H1 (cell line): Measurements from ENCODE around the gene PRDM5. TPM values are rescaled to one million over a fixed set of nuclear protein-coding genes. Genes with fewer than 3 reads are reported as not detected.

Experiments used
- CTCF ChIA-PET: fragments of 300-600 bp; sonication (Branson Sonifier 250); formaldehyde crosslinking; loops from one replicate; lab custom pipeline; 2021; ENCODE audit not compliant: partially characterized antibody; lab: Charles Lee
- POLR2A ChIA-PET: fragments of 300-600 bp; sonication (Branson Sonifier 250); formaldehyde crosslinking; loops from one replicate; lab custom pipeline; 2021; ENCODE audit warnings: inconsistent platforms; ENCODE audit not compliant: partially characterized antibody; lab: Charles Lee
- DNase-seq, 2 experiments: peaks; one replicate each; pipeline versions ENCODE4 v3.0.0 to v3.0.0-alpha.2; 2010 to 2022; ENCODE audit warnings: low spot score in 2 of 2, low read depth in 1 of 2, mixed read lengths in 1 of 2
- FAIRE-seq: peaks from 2 replicates; lab custom pipeline; 2011; peaks lifted over from hg19 to GRCh38; lab: Jason Lieb, UNC
- H2AFZ ChIP-seq: 2 replicates; pipeline ENCODE4 v1.8.1; 2012; ENCODE audit warnings: low read length, inconsistent platforms
- H2AK5ac ChIP-seq: 2 replicates; pipeline ENCODE4 v1.6.1; 2013; ENCODE audit warnings: low read depth, low read length
- H2BK120ac ChIP-seq: replicated peaks from 2 replicates; pipeline ENCODE3; 2013; ENCODE audit warnings: low read depth, low read length, inconsistent platforms
- H2BK12ac ChIP-seq: 2 replicates; pipeline ENCODE4 v1.6.1; 2013; ENCODE audit warnings: low read depth, low read length
- H2BK15ac ChIP-seq: 2 replicates; pipeline ENCODE4 v1.6.1; 2013; ENCODE audit warnings: low read length
- H2BK20ac ChIP-seq: 2 replicates; pipeline ENCODE4 v1.6.1; 2013; ENCODE audit warnings: low read length
- H2BK5ac ChIP-seq: 2 replicates; pipeline ENCODE4 v1.6.1; 2013; ENCODE audit warnings: low read depth, low read length
- H3K14ac ChIP-seq: 2 replicates; pipeline ENCODE4 v1.6.1; 2013; ENCODE audit warnings: inconsistent platforms; ENCODE audit not compliant: insufficient read length
- H3K18ac ChIP-seq: 2 replicates; pipeline ENCODE4 v1.6.1; 2013; ENCODE audit warnings: low read length; ENCODE audit errors: extremely low read depth
- H3K23ac ChIP-seq: 2 replicates; pipeline ENCODE4 v1.6.1; 2013; ENCODE audit warnings: inconsistent platforms; ENCODE audit not compliant: insufficient read length
- H3K23me2 ChIP-seq: 2 replicates; pipeline ENCODE4 v1.6.1; 2013; ENCODE audit warnings: low read depth, low read length
- H3K27ac ChIP-seq: 2 replicates; pipeline ENCODE4 v1.6.1; 2011; ENCODE audit warnings: low read depth, low read length, inconsistent platforms
- H3K27me3 ChIP-seq, 4 experiments: replicated peaks in 1 of 4; 1 replicate in 1 of 4; 2 replicates in 3 of 4; pipeline versions ENCODE4 v1.6.1 to v1.8.1; 2011 to 2013; ENCODE audit warnings: low read length in 3 of 4, mild to moderate bottlenecking in 3 of 4, inconsistent platforms in 2 of 4, mixed read lengths in 2 of 4, moderate library complexity in 1 of 4; ENCODE audit not compliant: control insufficient read depth in 3 of 4, insufficient read depth in 3 of 4; ENCODE audit errors: extremely low read depth in 1 of 4
- H3K36me3 ChIP-seq, 4 experiments: 2 replicates each; pipeline versions ENCODE4 v1.6.1 to v1.8.1; 2011 to 2013; ENCODE audit warnings: mild to moderate bottlenecking in 4 of 4, low read length in 3 of 4, moderate library complexity in 2 of 4, control low read depth in 1 of 4, inconsistent platforms in 1 of 4; ENCODE audit not compliant: insufficient read depth in 4 of 4, control insufficient read depth in 2 of 4
- H3K4ac ChIP-seq: replicated peaks from 2 replicates; pipeline ENCODE3; 2013; ENCODE audit warnings: low read length, low read depth, mixed read lengths, inconsistent platforms; ENCODE audit not compliant: insufficient read length
- H3K4me1 ChIP-seq, 4 experiments: replicated peaks in 1 of 4; 1 replicate in 1 of 4; 2 replicates in 3 of 4; pipeline versions ENCODE4 v1.6.1 to v1.8.1; 2011 to 2013; ENCODE audit warnings: low read length in 3 of 4, inconsistent platforms in 2 of 4, mixed read lengths in 1 of 4; ENCODE audit not compliant: insufficient read depth in 4 of 4, control insufficient read depth in 3 of 4
- H3K4me2 ChIP-seq, 2 experiments: 2 replicates each; pipeline versions ENCODE4 v1.6.1 to v1.8.1; 2011 to 2013; ENCODE audit warnings: low read depth in 2 of 2, low read length in 2 of 2, control low read depth in 1 of 2, inconsistent platforms in 1 of 2, mild to moderate bottlenecking in 1 of 2; ENCODE audit not compliant: insufficient read depth in 1 of 2
- H3K4me3 ChIP-seq, 4 experiments: fragments of 200-600, 300-600 bp in 1 of 4; sonication (generic), shearing (Covaris generic), sonication (Bioruptor Twin) in 1 of 4; 2 replicates each; pipeline versions ENCODE4 v1.5.1 to v1.8.1; 2011 to 2016; ENCODE audit warnings: low read length in 4 of 4, low read depth in 3 of 4, control low read depth in 2 of 4, inconsistent platforms in 2 of 4, mild to moderate bottlenecking in 2 of 4, mixed read lengths in 1 of 4, moderate library complexity in 1 of 4; ENCODE audit not compliant: insufficient read depth in 2 of 4; ENCODE audit errors: extremely low read depth in 1 of 4
- H3K56ac ChIP-seq: replicated peaks from 2 replicates; pipeline ENCODE3; 2013; ENCODE audit warnings: low read depth, mild to moderate bottlenecking, mixed read lengths, low read length, inconsistent platforms; ENCODE audit not compliant: insufficient read length
- H3K79me1 ChIP-seq: 2 replicates; pipeline ENCODE4 v1.6.1; 2013; ENCODE audit warnings: low read depth, low read length, control low read depth
- H3K79me2 ChIP-seq, 2 experiments: 2 replicates each; pipeline versions ENCODE4 v1.6.1 to v1.8.1; 2012 to 2013; ENCODE audit warnings: low read length in 2 of 2, mild to moderate bottlenecking in 2 of 2, inconsistent platforms in 1 of 2; ENCODE audit not compliant: insufficient read depth in 2 of 2, control insufficient read depth in 1 of 2
- H3K9ac ChIP-seq, 4 experiments: replicated peaks in 1 of 4; 1 replicate in 1 of 4; 2 replicates in 3 of 4; pipeline versions ENCODE4 v1.6.1 to v1.8.1; 2011 to 2013; ENCODE audit warnings: low read depth in 3 of 4, low read length in 3 of 4, control low read depth in 2 of 4, mild to moderate bottlenecking in 2 of 4, moderate library complexity in 2 of 4, inconsistent platforms in 1 of 4; ENCODE audit errors: extremely low read depth in 1 of 4
- H3K9me3 ChIP-seq, 2 experiments: 2 replicates each; pipeline versions ENCODE4 v1.6.1 to v1.8.1; 2012 to 2013; ENCODE audit warnings: mild to moderate bottlenecking in 2 of 2, moderate library complexity in 2 of 2, control low read depth in 1 of 2, inconsistent platforms in 1 of 2, low read depth in 1 of 2, low read length in 1 of 2, mixed read lengths in 1 of 2; ENCODE audit not compliant: insufficient read depth in 2 of 2
- H4K20me1 ChIP-seq, 2 experiments: replicated peaks in 1 of 2; 2 replicates each; pipeline versions ENCODE3 to v1.8.1; 2011 to 2013; ENCODE audit warnings: inconsistent platforms in 2 of 2, low read length in 2 of 2, mild to moderate bottlenecking in 1 of 2; ENCODE audit not compliant: insufficient read depth in 2 of 2, control insufficient read depth in 1 of 2
- H4K5ac ChIP-seq: 2 replicates; pipeline ENCODE4 v1.6.1; 2013; ENCODE audit warnings: low read length, low read depth, mixed read lengths, inconsistent platforms; ENCODE audit not compliant: insufficient read length
- H4K8ac ChIP-seq: 2 replicates; pipeline ENCODE4 v1.8.0; 2013; ENCODE audit warnings: mild to moderate bottlenecking, moderate library complexity, low read length, inconsistent platforms; ENCODE audit not compliant: insufficient read depth; ENCODE audit errors: extremely low read depth
- H4K91ac ChIP-seq: replicated peaks from 2 replicates; pipeline ENCODE3; 2013; ENCODE audit warnings: low read length, mixed read lengths, inconsistent platforms; ENCODE audit not compliant: insufficient read length
- CHD1 ChIP-seq: IDR thresholded peaks from 2 replicates; pipeline ENCODE4 v1.6.1; 2012; ENCODE audit warnings: low read depth, low read length, improper control_type of control experiment
- EGR1 ChIP-seq: IDR thresholded peaks from 2 replicates; pipeline ENCODE4 v1.6.1; 2011; ENCODE audit warnings: low read depth, low read length, borderline replicate concordance
- EP300 ChIP-seq, 2 experiments: IDR thresholded peaks; 1 replicate in 1 of 2; 2 replicates in 1 of 2; pipeline ENCODE4 v1.6.1; 2011 to 2012; ENCODE audit warnings: low read depth in 2 of 2, low read length in 2 of 2, mild to moderate bottlenecking in 2 of 2, borderline replicate concordance in 1 of 2, inconsistent platforms in 1 of 2, moderate library complexity in 1 of 2
- FOSL1 ChIP-seq: IDR thresholded peaks from 2 replicates; pipeline ENCODE4 v1.6.1; 2011; ENCODE audit warnings: mild to moderate bottlenecking, low read depth, low read length, moderate library complexity; ENCODE audit not compliant: insufficient read depth
- JUN ChIP-seq: IDR thresholded peaks from 2 replicates; pipeline ENCODE4 v1.6.1; 2011; ENCODE audit warnings: low read depth, mild to moderate bottlenecking, improper control_type of control experiment, low read length
- KDM4A ChIP-seq: IDR thresholded peaks from one replicate; pipeline ENCODE4 v1.7.1; 2012; ENCODE audit warnings: low read depth, mild to moderate bottlenecking, moderate library complexity, low read length, inconsistent platforms; ENCODE audit not compliant: severe bottlenecking
- MAFK ChIP-seq: IDR thresholded peaks from 2 replicates; pipeline ENCODE4 v1.6.1; 2012; ENCODE audit warnings: low read depth, mild to moderate bottlenecking, improper control_type of control experiment, low read length
- POLR2A ChIP-seq, 2 experiments: IDR thresholded peaks; 1 replicate in 1 of 2; 2 replicates in 1 of 2; pipeline ENCODE4 v1.6.1; 2011; ENCODE audit warnings: low read depth in 2 of 2, low read length in 2 of 2, mild to moderate bottlenecking in 2 of 2; ENCODE audit errors: control extremely low read depth in 1 of 2
- RAD21 ChIP-seq, 2 experiments: IDR thresholded peaks in 1 of 2; conservative IDR thresholded peaks in 1 of 2; 2 replicates each; pipeline ENCODE4 v1.6.1; 2011; ENCODE audit warnings: low read depth in 2 of 2, low read length in 2 of 2, improper control_type of control experiment in 1 of 2, inconsistent platforms in 1 of 2, mild to moderate bottlenecking in 1 of 2, moderate library complexity in 1 of 2
- RFX5 ChIP-seq: IDR thresholded peaks from 2 replicates; pipeline ENCODE4 v1.6.1; 2011; ENCODE audit warnings: low read depth, low read length, improper control_type of control experiment, borderline replicate concordance
- TAF1 ChIP-seq: IDR thresholded peaks from 2 replicates; pipeline ENCODE4 v1.6.1; 2011; ENCODE audit warnings: mild to moderate bottlenecking, low read depth, low read length
- TCF12 ChIP-seq: IDR thresholded peaks from 2 replicates; pipeline ENCODE4 v1.6.1; 2011; ENCODE audit warnings: low read depth, mild to moderate bottlenecking, low read length
- YY1 ChIP-seq: IDR thresholded peaks from 2 replicates; pipeline ENCODE4 v1.6.1; 2011; ENCODE audit warnings: low read depth, mild to moderate bottlenecking, low read length
- polyA plus RNA-seq, 7 experiments: library from polyadenylated mRNA; depleted of rRNA in 3 of 7; stranded (reverse) in 5 of 7; unstranded in 2 of 7; fragments of >200 nt in 5 of 7; fragments of 200-250 nt in 2 of 7; gene quantifications; 1 replicate in 5 of 7; 2 replicates in 1 of 7; 4 replicates in 1 of 7; pipeline versions ENCODE4 v1.2.1 to v1.2.3, GENCODE V29; 2011 to 2013; ENCODE audit warnings: missing spikeins in 2 of 7, mixed read lengths in 2 of 7
- total RNA-seq: library from RNA; stranded (reverse); fragmentation: NEBNext Ultra II Directional; extraction: Animal tissue kit (Norgen Biotek cat#: 25700); gene quantifications from 2 replicates; pipeline ENCODE4 v1.2.1, GENCODE V29; 2021

PRDM5 gene
- total and polyA plus RNA-seq, 2 of the 8 experiments (the other 6 are each of a cell fraction or from before 2014, with no cell fraction given) = 8.2 to 23.4 TPM

DNA sequence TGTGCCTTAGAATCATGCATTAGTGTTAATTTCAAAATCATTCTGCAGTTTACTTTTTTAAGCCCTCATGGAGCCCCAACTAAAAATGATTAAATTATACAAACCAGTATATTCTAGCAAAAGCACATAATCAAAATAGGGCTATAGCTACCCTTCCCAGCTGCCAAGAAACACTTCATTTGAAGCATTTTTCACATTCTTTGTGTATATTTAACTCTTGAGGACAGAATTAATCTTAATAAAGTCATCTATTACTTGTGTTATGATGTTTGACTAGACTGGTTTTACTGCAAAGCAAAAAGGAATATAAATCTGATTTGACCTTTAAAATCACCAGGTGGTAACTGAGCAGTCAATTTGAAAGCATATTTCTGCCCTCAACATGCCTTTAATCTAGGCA, 145.1 kb downstream of the PRDM5 start:
- H3K9me3 ChIP-seq = no peaks in the 10 kb centered on the region
- no peak overlapping the region for H4K8ac ChIP-seq
- H3K23me2 ChIP-seq = no peaks in the 10 kb centered on the region
- H3K18ac ChIP-seq = no peak overlapping the region
- H4K91ac ChIP-seq = no peak overlapping the region
- H2BK120ac ChIP-seq = no peak overlapping the region
- H3K79me2 ChIP-seq = no peaks in the 10 kb centered on the region
- H3K36me3 ChIP-seq = no peaks in the 10 kb centered on the region
- no peaks in the 10 kb centered on the region for H4K20me1 ChIP-seq
- no peak overlapping the region for H3K14ac ChIP-seq
- H3K4me2 ChIP-seq = no peak overlapping the region
- no peak for FAIRE-seq
- no peak overlapping the region for H3K4ac ChIP-seq
- H2BK15ac ChIP-seq = no peak overlapping the region
- H3K4me1 ChIP-seq = no peaks in the 10 kb centered on the region
- no peak overlapping the region for H2BK20ac ChIP-seq
- no peak overlapping the region for H3K27ac ChIP-seq
- CTCF ChIA-PET = no interaction called here
- DNase-seq = no peak
- no peak overlapping the region for H2BK5ac ChIP-seq
- H3K56ac ChIP-seq = no peak overlapping the region
- H3K79me1 ChIP-seq = no peaks in the 10 kb centered on the region
- POLR2A ChIA-PET = no interaction called here
- no peak overlapping the region for H3K9ac ChIP-seq
- H2AFZ ChIP-seq = no peak overlapping the region
- no peak overlapping the region for H2BK12ac ChIP-seq
- H4K5ac ChIP-seq = no peak overlapping the region
- no peak overlapping the region for H2AK5ac ChIP-seq
- H3K27me3 ChIP-seq = no peaks in the 10 kb centered on the region
- H3K4me3 ChIP-seq = no peak overlapping the region
- H3K23ac ChIP-seq = no peak overlapping the region
- no peak for TF ChIP-seq EP300 (IDR thresholded peaks at IDR 0.05; ENCODE audit: borderline replicate concordance in 1 of 2, low read depth in 2 of 2, low read length in 2 of 2)
- TF ChIP-seq TCF12 = no peak
- TF ChIP-seq MAFK = no peak
- no peak for TF ChIP-seq JUN
- TF ChIP-seq EGR1 = no peak
- TF ChIP-seq POLR2A (IDR thresholded peaks at IDR 0.05; ENCODE audit: control extremely low read depth in 1 of 2, low read depth in 2 of 2, low read length in 2 of 2) = no peak
- TF ChIP-seq CHD1 = no peak
- no peak for TF ChIP-seq RFX5
- TF ChIP-seq TAF1 = no peak
- no peak for TF ChIP-seq FOSL1
- no peak for TF ChIP-seq RAD21 (IDR thresholded peaks at IDR 0.05 in 1 of 2, conservative IDR thresholded peaks at IDR 0.05 in 1 of 2; ENCODE audit: low read depth in 2 of 2, low read length in 2 of 2)
- TF ChIP-seq YY1 = no peak
- no peak for TF ChIP-seq KDM4A
